IPS DF 6.9 (cell line): ENCODE measurements around the gene RGMA.
"Not testable (repeated sequence)": the region's sequence is repeated elsewhere in the genome, so short reads cannot be mapped to it uniquely, and the experiment has no call there.

Source experiments
- DNase-seq: peaks from one replicate; pipeline ENCODE4 v3.0.0-alpha.2; 2013; ENCODE audit warnings: low read depth, low spot score
- H3K27ac ChIP-seq: one replicate; pipeline ENCODE4 v1.5.1; 2013; ENCODE audit warnings: low read length, control low read depth
- H3K27me3 ChIP-seq: 2 replicates; pipeline ENCODE4 v1.6.1; 2013; ENCODE audit warnings: mild to moderate bottlenecking, low read length; ENCODE audit not compliant: control insufficient read depth, insufficient read depth
- H3K36me3 ChIP-seq: 2 replicates; pipeline ENCODE4 v1.6.1; 2013; ENCODE audit warnings: low read length; ENCODE audit not compliant: control insufficient read depth, insufficient read depth
- H3K4me1 ChIP-seq: 2 replicates; pipeline ENCODE4 v1.6.1; 2013; ENCODE audit warnings: low read length; ENCODE audit not compliant: control insufficient read depth, insufficient read depth
- H3K4me3 ChIP-seq: 2 replicates; pipeline ENCODE4 v1.5.1; 2013; ENCODE audit warnings: mild to moderate bottlenecking, low read length
- H3K9me3 ChIP-seq: 2 replicates; pipeline ENCODE4 v1.6.1; 2013; ENCODE audit warnings: low read length, inconsistent platforms; ENCODE audit not compliant: control insufficient read depth, insufficient read depth
- WGBS: extraction: QIAGEN DNeasy Blood & Tissue Kit; methylation state at CpG from one replicate; pipeline ENCODE4 v1.1.7; 2013; ENCODE audit warnings: mixed read lengths, missing lambda C conversion rate; ENCODE audit not compliant: insufficient read length, insufficient coverage; 5-methylcytosine and 5-hydroxymethylcytosine counted together

RGMA gene

DNA sequence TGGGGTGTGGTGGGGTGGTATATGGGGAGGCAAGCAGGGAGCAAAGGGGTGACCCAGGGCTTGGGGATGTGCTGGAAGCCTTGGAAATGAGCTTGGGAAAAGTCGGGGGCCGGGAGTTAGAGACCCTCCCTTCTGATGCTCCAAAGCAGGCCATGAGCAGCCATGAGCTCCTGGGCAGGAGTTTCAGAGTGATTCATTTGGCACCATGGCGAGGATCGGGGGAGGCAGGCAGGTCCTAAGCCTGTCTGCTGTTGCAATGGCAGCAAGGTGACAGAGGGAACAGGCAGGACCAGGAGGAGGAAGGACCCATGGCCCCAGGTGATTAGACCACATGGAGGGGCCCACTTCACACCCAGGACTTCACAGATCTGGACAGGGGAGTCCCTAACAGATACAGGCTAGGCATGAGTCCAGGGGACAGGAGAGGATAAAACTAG, 21.3 kb downstream of the RGMA start:
- Histone ChIP-seq H3K4me1 (peaks cover 17% of the 10 kb centered on the region), H3K9me3 (no peaks in the 10 kb centered on the region), H3K27me3 (no peaks in the 10 kb centered on the region), H3K36me3 (peaks cover 12% of the 10 kb centered on the region), H3K4me3 (no peak overlapping the region), H3K27ac (no peak overlapping the region)
- WGBS: no CpG with 5 or more reads among the region's 4 CpGs
- no peak for DNase-seq

DNA sequence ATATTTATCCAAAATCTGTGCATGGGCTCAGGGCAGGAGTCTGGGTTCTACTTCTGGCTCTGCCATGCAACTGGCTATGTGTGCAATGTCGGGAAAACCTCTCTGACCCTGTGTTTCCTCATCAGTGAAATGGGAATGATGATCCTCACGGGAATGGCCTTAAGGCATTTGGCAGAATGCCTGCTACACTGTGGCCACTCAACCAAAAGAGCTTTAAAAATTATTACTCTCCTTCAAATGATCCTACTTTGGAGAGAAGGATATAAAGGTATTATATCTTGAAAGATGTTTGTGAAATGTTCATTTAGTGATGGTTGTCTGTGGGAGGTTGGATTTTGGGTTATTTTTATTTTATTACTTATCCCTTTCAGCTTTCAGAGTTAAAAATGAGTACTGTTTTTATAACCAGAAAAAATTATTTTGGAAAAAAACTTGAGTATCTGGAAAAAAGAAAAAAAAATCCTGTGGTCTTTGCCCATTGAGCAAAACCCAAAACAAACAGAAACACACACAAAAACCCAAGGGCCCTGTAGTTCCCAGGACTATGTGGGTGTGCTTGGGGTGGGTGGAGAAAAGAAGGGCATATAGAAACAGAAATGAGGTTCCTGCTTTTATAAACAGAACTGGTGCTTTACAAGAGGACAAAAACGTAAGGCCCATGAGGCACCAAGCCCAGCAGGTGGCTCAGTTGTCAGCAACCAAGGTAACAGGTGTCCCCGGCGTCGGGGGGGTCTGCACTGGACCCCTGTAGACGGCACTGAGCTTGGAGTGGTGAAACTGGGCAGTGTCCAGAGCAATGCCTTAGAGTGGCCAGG, 22.0 kb downstream of the RGMA start:
- Histone ChIP-seq H3K4me1 (peaks cover 17% of the 10 kb centered on the region), H3K27ac (no peak overlapping the region), H3K4me3 (no peak overlapping the region), H3K27me3 (no peaks in the 10 kb centered on the region), H3K9me3 (no peaks in the 10 kb centered on the region), H3K36me3 (peaks cover 12% of the 10 kb centered on the region)
- WGBS: no CpG with 5 or more reads among the region's 7 CpGs
- no peak for DNase-seq

DNA sequence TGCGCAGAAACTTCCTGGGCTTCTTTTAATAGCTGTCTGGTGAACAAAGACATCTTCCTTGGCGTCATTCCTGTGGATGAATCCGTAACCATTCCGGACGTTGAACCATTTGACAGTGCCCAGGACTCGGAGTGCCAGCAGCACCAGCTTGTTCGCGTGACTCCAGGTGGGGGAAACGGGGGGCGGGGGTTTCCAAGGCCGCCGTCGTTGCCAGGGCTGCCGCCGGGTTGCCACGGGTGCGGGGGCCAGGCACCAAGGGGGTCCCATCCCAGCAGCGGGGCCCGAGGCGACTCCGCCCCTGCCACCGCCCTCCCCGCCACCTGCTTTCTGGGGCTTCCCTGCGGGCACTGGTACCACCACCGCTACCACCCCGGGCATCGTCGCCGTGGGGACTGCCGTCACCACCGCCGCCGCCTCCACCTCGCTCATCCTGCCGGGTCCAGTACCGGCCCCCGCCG, 22.8 kb downstream of the RGMA start:
- peaks cover 12% of the 10 kb centered on the region for H3K36me3 ChIP-seq
- no CpG with 5 or more reads among the region's 38 CpGs for WGBS
- no peak overlapping the region for H3K27ac ChIP-seq
- H3K27me3 ChIP-seq: no peaks in the 10 kb centered on the region
- no peak overlapping the region for H3K4me3 ChIP-seq
- H3K9me3 ChIP-seq: no peaks in the 10 kb centered on the region
- H3K4me1 ChIP-seq: peaks cover 17% of the 10 kb centered on the region
- DNase-seq: no peak

DNA sequence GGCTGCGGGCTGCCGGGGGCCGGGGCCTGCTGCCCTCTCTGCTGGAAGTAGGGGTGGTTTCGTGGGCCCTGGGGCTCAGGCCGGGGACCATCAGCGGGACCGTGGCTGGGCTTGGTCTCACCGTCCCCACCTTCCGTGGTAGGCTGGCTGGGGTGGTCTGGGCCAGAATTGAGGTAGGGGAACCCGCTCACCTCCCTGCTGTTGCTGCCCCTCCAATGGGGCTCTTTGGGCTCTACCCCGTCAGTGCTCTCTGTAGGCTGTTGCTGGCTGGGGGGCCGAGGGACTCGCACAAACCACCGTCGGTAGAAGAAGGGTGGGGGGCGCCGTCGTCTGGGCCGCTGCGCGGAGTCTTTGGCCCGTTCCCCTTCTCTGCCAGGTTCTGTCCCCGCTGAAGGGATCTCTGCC, 23.4 kb downstream of the RGMA start:
- Histone ChIP-seq H3K27me3 (no peaks in the 10 kb centered on the region), H3K27ac (no peak overlapping the region), H3K9me3 (no peaks in the 10 kb centered on the region), H3K36me3 (peaks cover 12% of the 10 kb centered on the region), H3K4me1 (peaks cover 18% of the 10 kb centered on the region), H3K4me3 (no peak overlapping the region)
- DNase-seq: no peak
- WGBS: no CpG with 5 or more reads among the region's 23 CpGs

DNA sequence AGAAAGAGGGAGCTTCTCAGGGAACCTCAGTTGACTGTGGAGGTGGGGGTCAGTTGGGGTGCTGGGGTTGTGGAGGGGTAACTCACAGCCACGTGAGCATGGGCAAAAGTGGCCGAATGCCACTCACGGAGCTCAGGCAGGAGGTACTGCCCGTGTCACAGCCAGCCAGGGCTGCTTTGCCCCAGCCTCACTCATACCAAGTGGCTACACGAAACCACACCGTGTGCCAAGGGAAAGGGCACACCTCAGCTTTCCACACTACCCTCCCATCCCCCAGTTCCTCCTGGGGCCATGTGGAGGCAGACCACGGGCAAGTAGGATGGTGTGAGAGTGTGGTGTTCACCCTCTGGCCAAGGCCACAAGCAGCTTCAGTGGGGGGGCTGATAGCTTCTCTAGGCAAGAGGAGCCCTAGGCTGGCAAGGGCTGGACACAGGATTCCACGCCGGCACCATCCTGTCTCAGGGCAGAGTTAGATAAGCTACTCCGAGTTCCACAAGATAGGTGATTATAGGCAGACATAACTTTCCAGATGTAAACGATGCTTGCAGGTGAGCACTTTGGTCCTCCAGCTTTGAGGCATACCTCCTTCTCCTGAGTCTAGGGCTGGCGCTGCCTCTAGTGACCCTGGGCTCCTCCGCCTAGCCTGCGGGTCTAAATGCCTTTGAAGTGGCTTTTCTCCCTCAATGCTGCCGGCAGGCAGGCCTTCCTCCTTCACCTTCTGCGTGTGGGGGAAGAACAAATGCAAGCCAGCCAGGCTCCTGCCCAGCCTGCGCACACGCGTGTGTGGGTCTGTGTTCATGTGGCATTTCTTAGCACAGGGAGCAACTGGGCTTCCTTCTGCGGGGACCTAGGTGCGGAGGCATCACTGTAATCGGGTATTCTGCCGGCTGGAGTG, 25.0 kb downstream of the RGMA start:
- Histone ChIP-seq H3K27me3 (no peaks in the 10 kb centered on the region), H3K36me3 (peaks cover 12% of the 10 kb centered on the region), H3K27ac (no peak overlapping the region), H3K4me1 (peaks cover 16% of the 10 kb centered on the region), H3K4me3 (no peak overlapping the region), H3K9me3 (no peaks in the 10 kb centered on the region)
- no peak for DNase-seq
- no CpG with 5 or more reads among the region's 23 CpGs for WGBS

DNA sequence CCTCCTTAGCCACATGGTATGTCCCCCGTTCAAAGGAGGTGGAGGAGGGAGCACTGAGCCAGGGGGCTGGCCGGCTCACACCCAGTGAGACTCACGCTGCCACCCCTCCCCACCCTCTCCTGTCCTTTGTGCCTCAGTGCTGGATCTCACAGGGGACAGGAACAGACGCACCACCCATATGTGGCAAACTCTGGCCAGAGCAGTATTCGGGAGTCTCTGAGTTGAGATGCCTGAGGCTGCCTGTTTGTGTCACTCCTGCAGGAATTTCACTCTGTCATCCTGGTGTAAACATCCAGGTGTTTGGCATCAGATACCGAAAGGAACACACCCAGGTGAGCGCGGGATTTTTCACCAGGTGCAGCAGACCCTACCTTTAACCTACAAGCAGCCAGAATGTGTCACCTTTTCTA, 25.7 kb downstream of the RGMA start:
- no peaks in the 10 kb centered on the region for H3K27me3 ChIP-seq
- peaks cover 12% of the 10 kb centered on the region for H3K36me3 ChIP-seq
- WGBS: no CpG with 5 or more reads among the region's 8 CpGs
- DNase-seq: no peak
- peaks cover 16% of the 10 kb centered on the region for H3K4me1 ChIP-seq
- H3K9me3 ChIP-seq: no peaks in the 10 kb centered on the region
- H3K27ac ChIP-seq: no peak overlapping the region
- H3K4me3 ChIP-seq: no peak overlapping the region

DNA sequence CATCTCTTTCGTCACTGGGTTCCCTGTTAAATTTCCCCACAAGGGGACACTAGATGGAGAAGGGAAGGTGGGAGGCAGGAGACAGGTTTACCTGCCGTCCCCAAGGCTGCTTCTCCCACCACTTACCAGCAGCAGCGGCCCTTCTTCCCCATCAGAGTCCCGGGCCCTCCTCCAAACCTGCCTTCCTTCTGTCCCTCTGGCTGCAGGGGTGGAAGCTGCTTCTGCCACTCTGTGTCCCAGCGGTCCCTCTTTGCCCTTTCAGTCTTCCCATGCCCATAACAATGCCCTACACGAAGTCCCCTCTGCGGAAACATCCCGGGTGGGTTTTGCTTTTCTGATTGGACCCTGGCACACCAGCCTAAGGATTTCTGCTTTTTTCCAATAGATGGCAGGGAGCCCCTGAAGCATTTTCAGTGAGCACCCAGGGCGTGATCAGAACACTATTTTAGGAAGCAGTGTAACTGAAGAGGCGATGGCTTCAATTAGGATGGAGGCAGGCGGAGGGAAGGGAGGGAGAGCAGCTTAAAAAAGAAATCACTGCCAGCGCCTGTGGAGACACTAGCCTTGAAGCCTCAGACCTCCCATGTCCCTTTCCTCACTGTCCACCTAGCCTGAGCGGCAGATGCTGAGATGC, 26.3 kb downstream of the RGMA start:
- H3K9me3 ChIP-seq, H3K27me3 ChIP-seq, DNase-seq, H3K4me3 ChIP-seq: not testable (repeated sequence)
- Histone ChIP-seq H3K4me1 (peaks cover 16% of the 10 kb centered on the region), H3K36me3 (peaks cover 12% of the 10 kb centered on the region), H3K27ac (peak overlapping the region; percentile 38)
- no CpG with 5 or more reads among the region's 13 CpGs for WGBS

DNA sequence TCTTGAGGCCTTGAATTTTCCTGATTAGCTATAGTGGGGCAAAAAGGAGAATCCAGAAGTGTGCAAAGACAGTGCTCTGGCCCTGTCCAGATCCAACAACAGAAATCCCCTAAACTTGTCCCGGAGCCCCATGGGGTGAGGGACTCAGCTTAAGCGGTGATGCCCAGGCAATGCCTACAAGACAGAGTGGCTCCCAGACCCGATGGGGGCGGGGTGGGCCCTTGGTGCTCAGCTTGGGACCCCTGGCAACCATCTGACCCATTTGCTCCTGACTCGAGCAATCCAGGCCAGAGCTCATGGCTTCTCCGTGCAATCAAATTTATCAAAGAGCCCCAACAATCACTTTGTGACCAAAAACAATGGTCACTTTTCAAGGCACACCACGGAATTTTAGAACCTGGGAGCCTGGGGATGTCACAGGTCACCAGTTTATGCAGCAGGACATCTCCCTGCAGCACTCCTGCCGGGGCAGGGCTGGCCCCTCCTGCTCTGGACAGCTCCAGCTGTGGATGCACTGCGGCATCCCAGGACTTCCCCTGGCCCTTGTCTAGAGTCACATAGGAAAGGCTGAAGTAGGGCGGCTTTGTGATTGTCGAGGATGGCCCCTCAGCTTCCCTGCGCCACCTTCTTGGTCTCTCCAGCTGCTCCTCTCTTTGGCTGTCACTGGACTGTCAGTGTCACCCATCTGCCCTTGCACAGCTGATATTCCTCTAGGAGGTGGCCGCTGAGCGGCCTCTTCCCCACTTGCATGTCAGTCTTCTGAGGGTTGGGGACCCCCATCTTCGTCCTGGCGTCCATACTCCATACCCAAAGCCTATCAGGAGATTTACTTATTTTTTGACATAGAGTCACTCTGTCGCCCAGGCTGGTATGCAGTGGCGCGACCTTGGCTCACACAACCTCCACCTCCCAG, 28.4 kb downstream of the RGMA start:
- peaks cover 17% of the 10 kb centered on the region for H3K4me1 ChIP-seq
- no peak for DNase-seq
- no peak overlapping the region for H3K27ac ChIP-seq
- WGBS: no CpG with 5 or more reads among the region's 19 CpGs
- H3K36me3 ChIP-seq: peaks cover 8% of the 10 kb centered on the region
- H3K9me3 ChIP-seq: no peaks in the 10 kb centered on the region
- H3K4me3 ChIP-seq: no peak overlapping the region
- no peaks in the 10 kb centered on the region for H3K27me3 ChIP-seq

DNA sequence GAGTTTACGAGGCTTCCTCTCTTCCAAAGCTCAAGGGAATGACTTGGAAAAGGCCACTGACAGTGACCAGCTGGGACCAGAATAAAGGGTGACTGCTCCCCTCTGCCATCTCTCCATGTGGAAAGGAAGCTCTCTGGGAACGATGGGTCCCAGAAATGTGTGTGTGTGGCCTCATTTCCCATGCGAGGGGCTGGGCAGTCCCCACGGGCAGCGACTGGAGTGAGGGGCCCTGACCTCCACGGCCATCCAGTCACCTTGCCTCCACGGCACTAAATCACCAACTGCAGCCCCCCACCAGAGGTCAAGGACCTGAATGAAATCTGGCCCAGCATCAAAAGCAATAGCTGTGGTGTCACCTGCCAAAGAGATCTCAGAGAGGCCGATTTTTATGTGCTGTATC, 29.6 kb downstream of the RGMA start:
- H3K27me3 ChIP-seq: no peaks in the 10 kb centered on the region
- no peak for DNase-seq
- H3K9me3 ChIP-seq: no peaks in the 10 kb centered on the region
- no peak overlapping the region for H3K27ac ChIP-seq
- WGBS: no CpG with 5 or more reads among the region's 8 CpGs
- H3K4me1 ChIP-seq: peaks cover 17% of the 10 kb centered on the region
- H3K36me3 ChIP-seq: peaks cover 13% of the 10 kb centered on the region
- H3K4me3 ChIP-seq: no peak overlapping the region
